HCT116 (cell line): Measurements from ENCODE around the gene LKAAEAR1. TPM values are rescaled to one million over a fixed set of nuclear protein-coding genes. Genes with fewer than 3 reads are reported as not detected.

Experiments
- ATAC-seq: fragments of 200-7000 bp; cut with Tn5 transposase; 2 replicates; pipeline ENCODE4 v1.9.1; 2020; ENCODE audit warnings: mild to moderate bottlenecking, moderate library complexity
- BruUV-seq: library from RNA; stranded (reverse); fragments of 400-500 nt; replicated peaks from 2 replicates; lab custom pipeline; 2021; lab: Mats Ljungman, UMichigan
- CTCF ChIA-PET: fragments of 300-600 bp; sonication (Branson Sonifier 250); formaldehyde crosslinking; loops from one replicate; lab custom pipeline; 2021; ENCODE audit warnings: antibody characterized with exemption; lab: Charles Lee
- POLR2A ChIA-PET: fragments of 300-600, 350-600 bp; sonication (Branson Sonifier 250); formaldehyde crosslinking; loops from one replicate; lab custom pipeline; 2021; ENCODE audit warnings: antibody characterized with exemption; lab: Charles Lee
- RAD21 ChIA-PET, 2 experiments: fragments of 300-600 bp; sonication (Branson Sonifier 250); formaldehyde crosslinking; loops; one replicate each; lab custom pipeline; 2023; ENCODE audit warnings: low total read pairs in 2 of 2; ENCODE audit not compliant: uncharacterized antibody in 2 of 2, unreplicated experiment in 2 of 2, low non-redundant PET in 1 of 2; lab: Charles Lee
- DNase-seq: peaks from one replicate; pipeline ENCODE4 v3.0.0-alpha.2; 2010; ENCODE audit warnings: low read depth, low spot score
- H2AFZ ChIP-seq: fragments of 200-600 bp; shearing (Covaris generic), sonication (generic); 2 replicates; pipeline ENCODE4 v1.6.1; 2017; ENCODE audit warnings: low read depth, mixed run types, mixed read lengths, antibody characterized with exemption, low read length; ENCODE audit not compliant: poor library complexity, severe bottlenecking
- H3K27ac ChIP-seq: 2 replicates; pipeline ENCODE4 v1.5.1; 2012; ENCODE audit warnings: low read depth, low read length
- H3K27me3 ChIP-seq: fragments of 200-600 bp; sonication (generic); 2 replicates; pipeline ENCODE4 v1.6.1; 2016; ENCODE audit warnings: mixed run types, low read length, mixed read lengths; ENCODE audit not compliant: insufficient read depth
- H3K36me3 ChIP-seq, 2 experiments: fragments of 200-500 bp in 1 of 2; fragments of 200-600 bp in 1 of 2; sonication (Bioruptor generic) in 1 of 2; sonication (generic) in 1 of 2; 2 replicates each; pipeline versions ENCODE4 v1.5.1 to v1.6.1; 2014 to 2016; ENCODE audit warnings: low read length in 2 of 2, inconsistent platforms in 1 of 2, mixed read lengths in 1 of 2, mixed run types in 1 of 2; ENCODE audit not compliant: insufficient read depth in 2 of 2, control insufficient read depth in 1 of 2
- H3K4me1 ChIP-seq, 2 experiments: fragments of 200-600 bp in 1 of 2; sonication (generic) in 1 of 2; 2 replicates each; pipeline versions ENCODE4 v1.5.1 to v1.6.1; 2012 to 2017; ENCODE audit warnings: low read length in 2 of 2, inconsistent platforms in 1 of 2, mild to moderate bottlenecking in 1 of 2, mixed read lengths in 1 of 2, mixed run types in 1 of 2, moderate library complexity in 1 of 2; ENCODE audit not compliant: insufficient read depth in 2 of 2, control insufficient read depth in 1 of 2
- H3K4me2 ChIP-seq: fragments of 200-600 bp; sonication (generic); 2 replicates; pipeline ENCODE4 v1.6.1; 2017; ENCODE audit warnings: mixed run types, low read length, mixed read lengths
- H3K4me3 ChIP-seq, 2 experiments: fragments of 200-600 bp in 1 of 2; sonication (generic) in 1 of 2; replicated peaks in 1 of 2; 2 replicates each; pipeline ENCODE4 v1.5.1; 2011 to 2016; ENCODE audit warnings: low read length in 2 of 2, control low read depth in 1 of 2, low read depth in 1 of 2, mild to moderate bottlenecking in 1 of 2, mixed read lengths in 1 of 2, mixed run types in 1 of 2
- H3K79me2 ChIP-seq: fragments of 200-600 bp; sonication (generic); 2 replicates; pipeline ENCODE4 v1.6.1; 2017; ENCODE audit warnings: mild to moderate bottlenecking, mixed run types, low read length, moderate library complexity, mixed read lengths; ENCODE audit not compliant: insufficient read depth
- H3K9ac ChIP-seq: fragments of 200-600 bp; sonication (generic); 2 replicates; pipeline ENCODE4 v1.6.1; 2016; ENCODE audit warnings: low read length, mixed read lengths
- H3K9me2 ChIP-seq: fragments of 200-600 bp; sonication (generic), shearing (Covaris generic); 2 replicates; pipeline ENCODE4 v1.6.1; 2017; ENCODE audit warnings: mixed run types, mild to moderate bottlenecking, moderate library complexity; ENCODE audit not compliant: insufficient read depth
- H3K9me3 ChIP-seq, 2 experiments: fragments of 200-500 bp in 1 of 2; fragments of 200-600 bp in 1 of 2; sonication (Bioruptor generic) in 1 of 2; sonication (generic) in 1 of 2; 2 replicates each; pipeline ENCODE4 v1.6.1; 2014 to 2017; ENCODE audit warnings: low read length in 2 of 2, mixed read lengths in 2 of 2, inconsistent platforms in 1 of 2, low read depth in 1 of 2, mild to moderate bottlenecking in 1 of 2, mixed run types in 1 of 2, moderate library complexity in 1 of 2; ENCODE audit not compliant: control insufficient read depth in 1 of 2, insufficient read depth in 1 of 2
- H4K20me1 ChIP-seq: fragments of 200-600 bp; sonication (generic), shearing (Covaris generic); 2 replicates; pipeline ENCODE4 v1.6.1; 2017; ENCODE audit warnings: mixed run types, mild to moderate bottlenecking, moderate library complexity; ENCODE audit not compliant: insufficient read depth
- CTCF ChIP-seq, 3 experiments: fragments of 200-600 bp in 1 of 3; sonication (generic) in 1 of 3; IDR thresholded peaks in 2 of 3; conservative IDR thresholded peaks in 1 of 3; 2 replicates each; pipeline ENCODE4 v1.5.1; 2012 to 2017; ENCODE audit warnings: low read depth in 2 of 3, low read length in 2 of 3, antibody characterized with exemption in 1 of 3, borderline replicate concordance in 1 of 3, control low read depth in 1 of 3, mild to moderate bottlenecking in 1 of 3, mixed read lengths in 1 of 3, mixed run types in 1 of 3, moderate library complexity in 1 of 3; ENCODE audit not compliant: insufficient read depth in 1 of 3
- ELF1 ChIP-seq: IDR thresholded peaks from 2 replicates; pipeline ENCODE4 v1.6.1; 2012; ENCODE audit warnings: low read depth, borderline replicate concordance
- EZH2 ChIP-seq: fragments of 200-600 bp; sonication (generic); IDR thresholded peaks from 2 replicates; pipeline ENCODE4 v1.6.1; 2017; ENCODE audit warnings: antibody characterized with exemption, mixed run types
- FOSL1 ChIP-seq: IDR thresholded peaks from 2 replicates; pipeline ENCODE4 v1.6.1; 2012; ENCODE audit warnings: low read depth
- TCF7L2 ChIP-seq: IDR thresholded peaks from 2 replicates; pipeline ENCODE4 v1.7.0; 2011; ENCODE audit warnings: borderline replicate concordance, inconsistent platforms; ENCODE audit not compliant: insufficient read depth, insufficient read length; ENCODE audit errors: extremely low read depth
- ZNF274 ChIP-seq: fragments of 200-500 bp; sonication (Bioruptor generic); IDR thresholded peaks from 2 replicates; pipeline ENCODE4 v1.6.1; 2014; ENCODE audit warnings: mild to moderate bottlenecking, low read depth, low read length, inconsistent platforms
- intact Hi-C: fragments of 100-400 bp; cut with micrococcal nuclease; formaldehyde crosslinking; loops from 2 replicates; pipeline ENCODE4 v1.10.0; 2022
- total RNA-seq: library from RNA; stranded (reverse); gene quantifications from one replicate; pipeline ENCODE4 v1.2.1, GENCODE V29; 2021; ENCODE audit not compliant: unreplicated experiment
- TF ChIP-seq, protein P1 (sequence below): IDR thresholded peaks from 2 replicates; pipeline ENCODE4 v1.6.1; 2012

LKAAEAR1 gene
- total RNA-seq, 1 experiment from 2014 or later = not detected

DNA sequence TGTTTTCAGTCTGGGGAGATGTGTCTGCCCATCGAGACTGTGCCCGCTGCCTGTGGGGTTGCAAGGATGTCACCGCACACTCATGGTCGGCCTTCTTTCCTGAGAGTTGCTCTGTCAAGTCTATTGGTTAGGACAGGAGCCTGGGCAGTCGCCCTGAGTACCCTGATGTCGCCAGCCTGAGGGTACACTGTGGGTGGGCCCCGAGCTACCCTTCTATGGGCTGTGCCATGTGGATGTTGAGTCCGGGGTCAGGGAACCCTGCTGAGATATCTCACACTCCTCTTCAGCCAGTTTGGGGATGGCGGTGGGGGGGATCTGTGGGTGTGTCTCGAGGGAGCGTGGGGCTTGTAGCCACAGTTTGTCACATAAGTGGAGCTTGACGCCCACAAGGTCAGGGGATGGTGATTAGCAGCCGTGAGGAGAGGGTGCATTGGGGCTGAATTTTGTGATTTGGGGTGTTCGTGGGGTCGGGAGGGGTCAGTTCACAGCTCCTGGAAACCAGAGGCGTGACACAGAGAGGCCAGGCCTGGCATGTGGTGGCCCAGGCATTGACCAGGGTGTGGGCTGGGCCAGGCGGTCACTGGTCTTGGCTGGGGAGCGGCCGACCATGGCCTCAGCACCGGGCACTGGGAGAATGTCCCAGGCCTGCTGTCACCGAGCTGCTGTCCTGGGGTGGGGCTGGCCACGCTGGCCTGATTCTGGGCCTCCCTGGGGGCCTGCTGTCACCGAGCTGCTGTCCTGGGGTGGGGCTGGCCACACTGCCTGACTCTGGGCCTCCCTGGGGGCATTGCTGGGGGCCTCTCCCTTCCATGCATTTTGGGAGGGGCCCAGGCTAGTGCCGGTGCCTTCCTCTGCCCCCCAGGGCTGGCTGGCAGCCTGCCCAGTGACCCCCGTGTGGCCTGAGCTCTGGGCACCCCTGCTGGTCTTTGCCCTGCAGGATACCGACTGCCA is 24.8 kb upstream of the LKAAEAR1 start:
- Histone ChIP-seq H3K27me3 (no peaks in the 10 kb centered on the region), H3K36me3 (no peaks in the 10 kb centered on the region), H3K4me1 (no peaks in the 10 kb centered on the region), H3K9me3 (no peaks in the 10 kb centered on the region), H3K4me2 (no peak overlapping the region), H3K9me2 (no peaks in the 10 kb centered on the region), H3K9ac (no peak overlapping the region), H3K4me3 (no peak overlapping the region), H3K79me2 (no peaks in the 10 kb centered on the region), H4K20me1 (no peaks in the 10 kb centered on the region), H3K27ac (no peak overlapping the region), H2AFZ (no peak overlapping the region)
- ChIA-PET POLR2A (no interaction called here), RAD21 (no interaction called here), CTCF (interaction anchor here (0.6 kb wide), 1 partner anchor 525 kb away, joined by 3 read pairs; no protein-coding TSS in a partner anchor)
- intact Hi-C loops = no loop called here
- no peak for ATAC-seq
- no peak for DNase-seq
- TF ChIP-seq, protein P1, sequence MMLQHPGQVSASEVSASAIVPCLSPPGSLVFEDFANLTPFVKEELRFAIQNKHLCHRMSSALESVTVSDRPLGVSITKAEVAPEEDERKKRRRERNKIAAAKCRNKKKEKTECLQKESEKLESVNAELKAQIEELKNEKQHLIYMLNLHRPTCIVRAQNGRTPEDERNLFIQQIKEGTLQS = no peak
- TF ChIP-seq ZNF274 (no peak), CTCF (IDR thresholded peaks at IDR 0.05 in 2 of 3, conservative IDR thresholded peaks at IDR 0.05 in 1 of 3; ENCODE audit: borderline replicate concordance in 1 of 3, insufficient read depth in 1 of 3, low read depth in 2 of 3, low read length in 2 of 3) (no peak), EZH2 (no peak), FOSL1 (no peak), ELF1 (no peak), TCF7L2 (no peak)
- no TSS peak for BruUV-seq
